Tibial artery (tissue), 4 donors: ENCODE measurements around the gene ECHS1.
A peak's percentile ranks its signal among the peaks of the same experiment; 100 is the strongest.

Experiments used
- DNase-seq, 2 donors: peaks; one replicate each; pipeline ENCODE4 v3.0.0-alpha.2; 2019
- H3K27ac ChIP-seq, 2 donors: fragments of 200-600 bp; sonication (generic) in 1 of 2; 1 replicate in 1 of 2; 2 replicates in 1 of 2; pipeline ENCODE4 v1.5.1; 2018 to 2019; ENCODE audit warnings: mild to moderate bottlenecking in 1 of 2
- H3K27me3 ChIP-seq, 2 donors: fragments of 200-600 bp; sonication (generic) in 1 of 2; one replicate each; pipeline versions ENCODE4 v1.5.1 to v1.6.0; 2016 to 2019
- H3K36me3 ChIP-seq, 3 donors: fragments of 200-600 bp; sonication (generic) in 2 of 3; one replicate each; pipeline ENCODE4 v1.5.1; 2016 to 2019; ENCODE audit warnings: mild to moderate bottlenecking in 2 of 3
- H3K4me1 ChIP-seq, 4 donors: fragments of 200-600 bp; sonication (generic) in 2 of 4; 1 replicate in 3 of 4; 2 replicates in 1 of 4; pipeline ENCODE4 v1.5.1; 2016 to 2019
- H3K4me3 ChIP-seq, 2 donors: fragments of 200-600 bp; sonication (generic) in 1 of 2; 1 replicate in 1 of 2; 2 replicates in 1 of 2; pipeline ENCODE4 v1.5.1; 2018 to 2019; ENCODE audit warnings: mild to moderate bottlenecking in 2 of 2
- H3K9me3 ChIP-seq, 3 donors: fragments of 200-600 bp; sonication (generic) in 1 of 3; one replicate each; pipeline ENCODE4 v1.5.1; 2016 to 2019
- intact Hi-C: fragments of 100-400 bp; cut with DNase I; formaldehyde crosslinking; loops from one replicate; pipeline ENCODE4 v1.15.0; 2023; ENCODE audit warnings: low total_unique reads
- TF ChIP-seq, protein P1 (sequence below), 2 experiments: fragments of 200-600 bp in 1 of 2; fragments of 450-650 bp in 1 of 2; IDR thresholded peaks; one replicate each; pipeline ENCODE4 v1.5.1; 2017 to 2019; ENCODE audit warnings: antibody characterized with exemption in 2 of 2, mild to moderate bottlenecking in 1 of 2, moderate library complexity in 1 of 2

ECHS1 gene

DNA sequence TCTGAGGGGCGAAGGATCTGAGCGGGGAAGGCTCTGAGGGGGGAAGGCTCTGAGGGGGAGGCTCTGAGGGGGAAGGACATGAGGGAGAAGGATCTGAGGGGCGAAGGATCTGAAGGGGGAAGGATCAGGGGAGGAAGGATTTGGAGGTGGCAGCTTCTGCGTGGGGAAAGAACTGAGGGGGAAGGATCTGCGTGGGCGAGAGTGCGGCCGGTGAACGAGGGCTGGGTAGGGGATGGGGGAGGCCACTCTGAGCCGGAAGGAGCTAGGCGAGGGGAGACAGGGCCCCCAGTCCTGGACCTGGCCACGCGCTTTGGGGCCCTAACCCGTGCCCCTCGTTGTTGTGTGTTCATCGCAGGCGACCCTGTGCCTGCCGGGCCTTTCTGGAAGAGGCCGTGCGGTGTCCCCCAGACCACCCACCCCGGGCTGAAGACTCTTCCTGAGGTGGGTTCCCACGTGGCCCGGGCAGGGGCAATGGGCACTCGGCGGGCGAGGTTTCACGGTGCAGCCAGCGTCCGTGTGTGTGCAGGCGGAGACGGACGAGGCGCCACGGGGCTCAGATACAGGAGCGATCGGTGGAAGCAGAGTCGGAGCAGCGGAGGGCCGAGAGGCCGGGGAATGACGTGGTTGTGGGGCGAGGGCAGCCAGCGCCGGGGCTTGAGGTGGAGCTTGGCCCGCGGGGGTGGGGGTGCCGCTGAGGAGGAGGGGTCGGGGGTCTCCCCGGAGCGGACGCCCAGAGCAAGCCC lies 38.5 kb downstream of the ECHS1 start:
- no peaks in the 10 kb centered on the region for H3K36me3 ChIP-seq
- H3K9me3 ChIP-seq: no peaks in the 10 kb centered on the region
- intact Hi-C loops: no loop called here
- TF ChIP-seq, protein P1, sequence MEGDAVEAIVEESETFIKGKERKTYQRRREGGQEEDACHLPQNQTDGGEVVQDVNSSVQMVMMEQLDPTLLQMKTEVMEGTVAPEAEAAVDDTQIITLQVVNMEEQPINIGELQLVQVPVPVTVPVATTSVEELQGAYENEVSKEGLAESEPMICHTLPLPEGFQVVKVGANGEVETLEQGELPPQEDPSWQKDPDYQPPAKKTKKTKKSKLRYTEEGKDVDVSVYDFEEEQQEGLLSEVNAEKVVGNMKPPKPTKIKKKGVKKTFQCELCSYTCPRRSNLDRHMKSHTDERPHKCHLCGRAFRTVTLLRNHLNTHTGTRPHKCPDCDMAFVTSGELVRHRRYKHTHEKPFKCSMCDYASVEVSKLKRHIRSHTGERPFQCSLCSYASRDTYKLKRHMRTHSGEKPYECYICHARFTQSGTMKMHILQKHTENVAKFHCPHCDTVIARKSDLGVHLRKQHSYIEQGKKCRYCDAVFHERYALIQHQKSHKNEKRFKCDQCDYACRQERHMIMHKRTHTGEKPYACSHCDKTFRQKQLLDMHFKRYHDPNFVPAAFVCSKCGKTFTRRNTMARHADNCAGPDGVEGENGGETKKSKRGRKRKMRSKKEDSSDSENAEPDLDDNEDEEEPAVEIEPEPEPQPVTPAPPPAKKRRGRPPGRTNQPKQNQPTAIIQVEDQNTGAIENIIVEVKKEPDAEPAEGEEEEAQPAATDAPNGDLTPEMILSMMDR (IDR thresholded peaks at IDR 0.05): no peak
- peak overlapping the region; percentile 23 to 42 for H3K4me3 ChIP-seq
- peaks cover 0 to 29% (median 26%) of the 10 kb centered on the region in 4 donors for H3K4me1 ChIP-seq
- DNase-seq: no peak
- H3K27ac ChIP-seq: no peak overlapping the region
- peaks cover 13 to 85% of the 10 kb centered on the region in 2 donors for H3K27me3 ChIP-seq

DNA sequence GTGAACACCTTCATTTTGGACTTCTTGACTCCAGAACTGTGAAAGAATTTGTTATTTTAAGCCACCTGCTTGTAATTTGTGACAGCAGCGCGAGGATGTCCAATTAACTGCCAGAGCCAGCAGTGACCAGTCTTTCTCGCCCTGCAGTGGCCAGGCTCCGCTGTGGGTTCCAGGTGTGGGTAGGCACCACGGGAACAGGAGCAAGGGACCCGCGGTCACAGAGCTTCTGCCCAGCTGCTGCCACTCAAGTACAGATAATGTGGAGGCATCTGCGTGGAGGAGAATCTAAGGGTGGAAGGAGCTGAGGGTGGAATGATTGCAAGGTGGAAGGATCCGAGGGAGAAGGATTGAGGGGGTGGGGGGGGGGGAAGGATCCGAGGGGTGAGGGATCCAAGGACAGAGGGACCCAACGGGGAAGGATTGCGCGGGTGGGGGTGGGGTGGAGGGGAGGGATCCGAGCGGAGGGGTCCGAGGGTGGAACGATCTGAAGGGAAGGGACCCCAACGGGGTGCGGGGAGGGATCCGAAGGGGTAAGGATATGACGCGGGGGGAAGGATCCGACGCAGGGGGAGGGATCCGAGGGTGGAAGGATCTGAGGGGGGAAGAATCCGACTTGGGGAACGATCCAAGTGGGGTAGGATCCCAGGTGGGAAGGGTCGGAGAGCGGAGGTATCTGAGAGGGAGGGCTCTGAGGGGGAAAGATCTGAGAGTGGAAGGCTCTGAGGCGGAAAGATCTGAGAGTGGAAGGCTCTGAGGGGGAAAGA lies 40.0 kb downstream of the ECHS1 start:
- no peak for DNase-seq
- TF ChIP-seq, protein P1 (IDR thresholded peaks at IDR 0.05): no peak
- Histone ChIP-seq H3K27ac (no peak overlapping the region), H3K4me3 (no peak overlapping the region), H3K36me3 (no peaks in the 10 kb centered on the region), H3K27me3 (peaks cover 13 to 85% of the 10 kb centered on the region in 2 donors), H3K9me3 (no peaks in the 10 kb centered on the region), H3K4me1 (peaks cover 0 to 35% (median 26%) of the 10 kb centered on the region in 4 donors)
- intact Hi-C loops: no loop called here

DNA sequence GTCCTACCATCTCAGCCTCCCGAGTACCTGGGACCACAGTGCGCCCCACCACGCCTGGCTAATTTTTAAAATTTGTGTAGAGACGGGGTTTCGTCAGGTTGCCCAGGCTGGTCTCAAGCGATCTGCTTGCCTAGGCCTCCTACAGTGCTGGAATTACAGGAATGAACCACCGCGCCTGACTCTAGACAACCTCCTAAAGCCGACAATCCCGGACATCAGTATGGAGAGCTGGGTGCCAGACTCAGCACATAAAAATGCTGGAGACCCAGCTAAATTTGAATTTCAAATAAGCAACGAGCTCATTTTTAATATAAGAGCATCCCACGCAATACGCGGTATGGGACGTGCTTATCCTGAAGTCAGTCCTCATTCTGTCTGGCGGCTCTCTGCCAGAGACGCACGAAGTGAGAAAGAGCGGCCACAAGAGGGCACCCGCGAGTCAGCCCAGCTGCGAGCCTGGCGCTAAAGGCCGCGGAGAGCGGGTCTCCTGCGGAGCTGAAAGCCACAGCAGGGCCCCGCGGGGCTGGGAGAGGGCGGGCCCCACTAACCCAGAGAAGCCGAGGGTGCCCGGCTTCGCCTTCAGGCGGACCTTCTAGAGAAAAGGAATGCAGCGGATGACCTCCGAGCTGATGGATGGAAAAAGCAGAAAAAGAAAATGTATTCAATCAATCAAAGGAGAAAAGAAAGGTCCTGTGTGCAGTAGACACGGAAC lies 43.5 kb downstream of the ECHS1 start:
- Histone ChIP-seq H3K4me1 (peaks cover 0 to 27% (median 19%) of the 10 kb centered on the region in 4 donors), H3K27ac (no peak overlapping the region), H3K27me3 (peaks cover 4 to 85% of the 10 kb centered on the region in 2 donors), H3K36me3 (no peaks in the 10 kb centered on the region), H3K4me3 (peak overlapping the region; percentile 12 to 35), H3K9me3 (no peaks in the 10 kb centered on the region)
- DNase-seq: peak; percentile 68 to 83
- intact Hi-C loops: no loop called here
- TF ChIP-seq, protein P1 (IDR thresholded peaks at IDR 0.05): peak; percentile 78 to 98

DNA sequence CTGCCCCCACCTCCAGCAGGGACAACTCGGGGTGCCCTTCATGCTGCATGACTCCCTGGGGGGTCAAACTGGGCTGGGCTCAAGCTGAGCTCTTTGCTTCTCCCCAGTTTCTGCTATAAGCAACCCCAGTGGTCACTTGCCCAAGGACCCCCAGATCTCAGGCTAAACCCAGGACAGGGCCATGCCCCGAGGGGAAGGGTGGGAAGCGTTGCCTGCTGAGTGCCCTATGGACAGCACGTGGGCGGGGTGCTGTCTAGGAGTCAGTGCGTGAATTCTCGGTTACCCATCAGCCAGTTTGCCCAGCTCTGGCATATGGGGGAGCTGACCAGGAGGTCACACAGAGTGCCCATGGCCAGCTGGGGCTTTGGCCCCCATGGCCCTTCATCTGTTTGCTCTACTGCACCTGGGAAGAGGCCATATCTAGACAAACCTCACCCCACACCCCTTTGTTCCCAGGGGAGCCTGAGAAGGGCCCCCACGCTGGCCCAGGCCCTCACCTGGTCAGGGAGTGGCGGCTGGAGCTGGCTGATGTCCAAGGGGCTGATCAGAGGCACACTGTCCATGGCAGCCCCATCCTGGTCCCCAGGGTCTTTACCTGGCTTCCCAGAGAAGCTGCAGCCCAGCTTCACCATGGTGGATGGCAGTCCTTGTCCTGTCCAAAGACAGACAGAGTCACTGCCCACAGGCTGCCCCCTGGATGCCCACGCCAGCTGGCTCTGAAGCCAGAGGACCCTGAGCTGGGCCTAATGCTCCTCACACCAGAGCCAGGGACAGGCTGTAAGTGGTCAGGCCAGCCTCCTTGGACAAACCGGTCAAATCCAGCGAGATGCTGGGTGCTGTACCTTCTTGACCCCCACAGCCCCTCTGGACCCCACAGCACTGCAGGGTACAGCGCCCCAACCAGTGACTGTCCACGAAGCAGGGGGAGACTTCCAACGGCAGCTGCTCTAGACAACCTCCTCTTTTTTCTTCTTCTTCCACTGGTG lies 44.5 kb downstream of the ECHS1 start:
- no peak overlapping the region for H3K4me3 ChIP-seq
- no peak overlapping the region for H3K27ac ChIP-seq
- TF ChIP-seq, protein P1 (IDR thresholded peaks at IDR 0.05): no peak
- H3K36me3 ChIP-seq: no peaks in the 10 kb centered on the region
- intact Hi-C loops: no loop called here
- H3K4me1 ChIP-seq: peaks cover 0 to 32% (median 22%) of the 10 kb centered on the region in 4 donors
- H3K9me3 ChIP-seq: no peaks in the 10 kb centered on the region
- H3K27me3 ChIP-seq: peaks cover 4 to 89% of the 10 kb centered on the region in 2 donors
- no peak for DNase-seq
